GM23338 (cell line): ENCODE results near the gene P2RY8. TPM values are rescaled to one million over a fixed set of nuclear protein-coding genes. Genes with fewer than 3 reads are reported as not detected.
"Not testable (repeated sequence)": the region's sequence is repeated elsewhere in the genome, so short reads cannot be mapped to it uniquely, and the experiment has no call there.

Source experiments
- ATAC-seq: fragments of 200-7000 bp; cut with Tn5 transposase; 3 replicates; pipeline ENCODE4 v1.9.1; 2020
- DNase-seq: peaks from one replicate; pipeline ENCODE4 v3.0.0-alpha.2; 2015; ENCODE audit warnings: low spot score
- H2AFZ ChIP-seq: fragments of 200-600 bp; sonication (generic); 2 replicates; pipeline ENCODE4 v1.8.0; 2016; ENCODE audit warnings: antibody characterized with exemption, mild to moderate bottlenecking, moderate library complexity
- H3F3A ChIP-seq: fragments of 200-600 bp; sonication (generic); replicated peaks from 2 replicates; pipeline ENCODE4 v1.8.0; 2017; ENCODE audit warnings: antibody characterized with exemption, mixed run types, low read depth
- H3K27ac ChIP-seq: fragments of 200-600 bp; sonication (generic); 2 replicates; pipeline ENCODE4 v1.6.1; 2016; ENCODE audit warnings: low read depth
- H3K27me3 ChIP-seq: fragments of 200-600 bp; sonication (generic); 2 replicates; pipeline ENCODE4 v1.8.0; 2016; ENCODE audit warnings: mild to moderate bottlenecking, mixed run types, moderate library complexity; ENCODE audit not compliant: insufficient read depth
- H3K36me3 ChIP-seq: fragments of 200-600 bp; sonication (generic); 2 replicates; pipeline ENCODE4 v1.8.0; 2016; ENCODE audit warnings: mild to moderate bottlenecking; ENCODE audit not compliant: insufficient read depth
- H3K4me1 ChIP-seq: fragments of 200-600 bp; sonication (generic); 2 replicates; pipeline ENCODE4 v1.8.0; 2016; ENCODE audit warnings: mild to moderate bottlenecking, moderate library complexity; ENCODE audit not compliant: insufficient read depth
- H3K4me2 ChIP-seq: fragments of 200-600 bp; sonication (generic); 2 replicates; pipeline ENCODE4 v1.7.1; 2017; ENCODE audit warnings: mixed run types
- H3K4me3 ChIP-seq: fragments of 200-600 bp; sonication (generic); 2 replicates; pipeline ENCODE4 v1.6.1; 2016; ENCODE audit warnings: mixed run types
- H3K79me2 ChIP-seq: fragments of 200-600 bp; sonication (generic); replicated peaks from 2 replicates; pipeline ENCODE4 v1.8.0; 2017; ENCODE audit warnings: mild to moderate bottlenecking; ENCODE audit not compliant: insufficient read depth
- H3K9me2 ChIP-seq: fragments of 200-600 bp; sonication (generic); 2 replicates; pipeline ENCODE4 v1.8.0; 2017; ENCODE audit not compliant: insufficient read depth
- H4K20me1 ChIP-seq: fragments of 200-600 bp; sonication (generic); replicated peaks from 2 replicates; pipeline ENCODE4 v1.8.0; 2017; ENCODE audit warnings: mild to moderate bottlenecking; ENCODE audit not compliant: insufficient read depth
- H3K27ac Mint-ChIP-seq: 2 replicates; pipeline ENCODE4 v1.8.0; 2020; ENCODE audit warnings: inconsistent platforms, mild to moderate bottlenecking, moderate library complexity, mixed read lengths
- H3K27me3 Mint-ChIP-seq: 3 replicates; pipeline ENCODE4 v1.8.0; 2022; ENCODE audit warnings: low read depth, mild to moderate bottlenecking, moderate library complexity, mixed read lengths, inconsistent platforms; ENCODE audit not compliant: insufficient read depth, poor library complexity
- H3K36me3 Mint-ChIP-seq: 3 replicates; pipeline ENCODE4 v1.8.0; 2021; ENCODE audit warnings: low read depth, mild to moderate bottlenecking, inconsistent platforms, moderate library complexity, mixed read lengths
- H3K4me1 Mint-ChIP-seq: 3 replicates; pipeline ENCODE4 v1.8.0; 2020; ENCODE audit warnings: mild to moderate bottlenecking, inconsistent platforms, mixed read lengths
- H3K4me3 Mint-ChIP-seq: 3 replicates; pipeline ENCODE4 v1.8.0; 2021; ENCODE audit warnings: moderate library complexity, mild to moderate bottlenecking, inconsistent platforms, mixed read lengths
- H3K9me3 Mint-ChIP-seq: 3 replicates; pipeline ENCODE4 v1.8.0; 2020; ENCODE audit warnings: moderate library complexity, mild to moderate bottlenecking, inconsistent platforms, mixed read lengths
- CREB1 ChIP-seq: fragments of 250-450 bp; sonication (Bioruptor Pico); IDR thresholded peaks from 2 replicates; pipeline ENCODE4 v1.5.0; 2020; ENCODE audit warnings: low read depth, mild to moderate bottlenecking, moderate library complexity
- EZH2 ChIP-seq: fragments of 200-600 bp; sonication (generic); IDR thresholded peaks from one replicate; pipeline ENCODE4 v1.8.0; 2017; ENCODE audit warnings: antibody characterized with exemption, mild to moderate bottlenecking, low read depth; ENCODE audit not compliant: unreplicated experiment
- EZH2phosphoT487 ChIP-seq: fragments of 200-600 bp; sonication (generic); IDR thresholded peaks from one replicate; pipeline ENCODE4 v1.8.1; 2018; ENCODE audit warnings: antibody characterized with exemption; ENCODE audit not compliant: unreplicated experiment
- ZNF114 ChIP-seq: fragments of 250-450 bp; sonication (Bioruptor Pico); IDR thresholded peaks from 2 replicates; pipeline ENCODE4 v1.5.0; 2020; ENCODE audit warnings: mild to moderate bottlenecking, moderate library complexity
- ZNF331 ChIP-seq: fragments of 250-450 bp; sonication (Bioruptor Pico); IDR thresholded peaks from 2 replicates; pipeline ENCODE4 v1.5.0; 2020; ENCODE audit warnings: low read depth, mild to moderate bottlenecking, moderate library complexity
- polyA plus RNA-seq: library from polyadenylated mRNA; unstranded; fragments of >200 nt; fragmentation: Nextera tagmentation; extraction: Ambion mirVana; gene quantifications from 2 replicates; pipeline ENCODE4 v1.2.1, GENCODE V29; 2016
- total RNA-seq: library from RNA; depleted of rRNA; stranded (reverse); fragments of >200 nt; shearing (Covaris generic); gene quantifications from 2 replicates; pipeline ENCODE4 v1.2.3, GENCODE V29; 2014
- TF ChIP-seq, protein P1 (sequence below), 2 experiments: fragments of 200-600 bp in 1 of 2; sonication (generic) in 1 of 2; conservative IDR thresholded peaks; 2 replicates each; pipeline versions ENCODE4 v1.5.1 to v1.6.1; 2016 to 2017; ENCODE audit warnings: antibody characterized with exemption in 2 of 2, low read depth in 2 of 2, mild to moderate bottlenecking in 2 of 2, moderate library complexity in 1 of 2
- TF ChIP-seq, protein P2 (sequence below): IDR thresholded peaks from one replicate; pipeline ENCODE4 v1.6.1; 2018; ENCODE audit warnings: antibody characterized with exemption; ENCODE audit not compliant: unreplicated experiment

Gene P2RY8
- total and polyA plus RNA-seq, 2 experiments from 2014 or later, result 0.24 TPM; not detected in 1

DNA sequence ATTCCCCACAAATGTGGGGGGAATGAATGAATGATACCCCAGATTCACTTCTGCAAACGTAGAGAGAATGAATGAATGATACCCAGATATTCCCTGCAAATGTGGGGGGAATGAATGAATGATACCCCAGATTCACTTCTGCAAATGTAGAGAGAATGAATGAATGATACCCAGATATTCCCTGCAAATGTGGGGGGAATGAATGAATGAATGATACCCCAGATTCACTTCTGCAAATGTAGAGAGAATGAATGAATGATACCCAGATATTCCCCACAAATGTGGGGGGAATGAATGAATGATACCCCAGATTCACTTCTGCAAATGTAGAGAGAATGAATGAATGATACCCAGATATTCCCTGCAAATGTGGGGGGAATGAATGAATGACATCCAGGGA is 46.3 kb downstream of the P2RY8 start:
- H3K4me1 ChIP-seq, H3K4me3 ChIP-seq, H3K9me2 ChIP-seq, H3K4me3 Mint-ChIP-seq, H3K4me2 ChIP-seq, H4K20me1 ChIP-seq, H3K27ac ChIP-seq, H3K27me3 ChIP-seq, H2AFZ ChIP-seq, H3K4me1 Mint-ChIP-seq, ATAC-seq, DNase-seq, H3K27ac Mint-ChIP-seq, H3K79me2 ChIP-seq, H3K36me3 ChIP-seq: not testable (repeated sequence)
- peaks cover 29% of the 10 kb centered on the region for H3K27me3 Mint-ChIP-seq
- H3F3A ChIP-seq, result peaks cover 23% of the 10 kb centered on the region
- peaks cover 73% of the 10 kb centered on the region for H3K9me3 Mint-ChIP-seq
- peaks cover 39% of the 10 kb centered on the region for H3K36me3 Mint-ChIP-seq

DNA sequence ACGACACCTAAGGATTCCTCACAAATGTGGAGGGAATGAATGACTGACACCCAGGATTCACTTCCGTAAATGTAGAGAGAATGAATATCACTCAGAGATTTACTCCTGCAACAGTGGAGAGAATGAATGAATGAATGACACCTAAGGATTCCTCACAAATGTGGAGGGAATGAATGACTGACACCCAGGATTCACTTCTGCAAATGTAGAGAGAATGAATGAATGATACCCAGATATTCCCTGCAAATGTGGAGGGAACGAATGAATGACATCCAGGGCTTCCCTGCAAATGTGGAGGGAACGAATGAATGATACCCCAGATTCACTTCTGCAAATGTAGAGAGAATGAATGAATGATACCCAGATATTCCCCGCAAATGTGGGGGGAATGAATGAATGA is 47.6 kb downstream of the P2RY8 start:
- not testable (repeated sequence) for ATAC-seq, H3K36me3 ChIP-seq, H3K4me3 Mint-ChIP-seq, H3K4me1 ChIP-seq, H3K4me2 ChIP-seq, H3K4me1 Mint-ChIP-seq, H3K27ac Mint-ChIP-seq, H2AFZ ChIP-seq, H3K27ac ChIP-seq, H3K79me2 ChIP-seq, DNase-seq, H3K4me3 ChIP-seq, H3K9me2 ChIP-seq, H3K27me3 ChIP-seq, H4K20me1 ChIP-seq
- H3K27me3 Mint-ChIP-seq, result peaks cover 29% of the 10 kb centered on the region
- peaks cover 23% of the 10 kb centered on the region for H3F3A ChIP-seq
- H3K36me3 Mint-ChIP-seq, result peaks cover 39% of the 10 kb centered on the region
- peaks cover 72% of the 10 kb centered on the region for H3K9me3 Mint-ChIP-seq

DNA sequence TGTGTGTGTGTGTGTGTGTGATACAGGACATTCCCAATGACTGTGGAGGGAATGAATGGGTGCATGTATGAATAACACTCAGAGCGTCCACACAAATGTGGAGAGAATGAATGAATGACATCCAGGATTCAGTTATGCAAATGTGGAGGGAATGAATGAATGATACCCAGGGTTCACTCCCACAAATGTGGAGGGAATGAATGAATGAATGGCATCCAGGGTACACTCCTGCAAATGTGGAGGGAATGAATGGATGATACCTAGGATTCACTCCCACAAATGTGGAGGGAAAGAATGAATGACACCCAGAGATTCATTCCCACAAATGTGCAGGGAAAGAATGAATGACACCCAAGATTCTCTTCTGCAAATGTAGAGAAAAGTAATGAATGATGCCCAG is 48.2 kb downstream of the P2RY8 start:
- H3K79me2 ChIP-seq, result no peaks in the 10 kb centered on the region
- no peak overlapping the region for H3K27ac ChIP-seq
- no peak for ATAC-seq
- peaks cover 21% of the 10 kb centered on the region for H3F3A ChIP-seq
- H3K9me3 Mint-ChIP-seq, result peaks cover 74% of the 10 kb centered on the region
- peaks cover 39% of the 10 kb centered on the region for H3K36me3 Mint-ChIP-seq
- H2AFZ ChIP-seq, result no peak overlapping the region
- H3K4me2 ChIP-seq, result no peak overlapping the region
- no peaks in the 10 kb centered on the region for H3K27me3 ChIP-seq
- no peak for DNase-seq
- 0 out of 3 replicates have a peak, but pooled peaks cover 3% of the 10 kb centered on the region for H3K4me1 Mint-ChIP-seq
- no peak overlapping the region for H3K4me3 ChIP-seq
- H3K27ac Mint-ChIP-seq, result no peak overlapping the region
- H3K4me1 ChIP-seq, result peaks cover under 1% of the 10 kb centered on the region; the same call in 1 of the 2 replicates
- H3K9me2 ChIP-seq, result no peaks in the 10 kb centered on the region
- no peaks in the 10 kb centered on the region for H4K20me1 ChIP-seq
- peaks cover 33% of the 10 kb centered on the region for H3K27me3 Mint-ChIP-seq
- H3K36me3 ChIP-seq, result no peaks in the 10 kb centered on the region
- no peak overlapping the region for H3K4me3 Mint-ChIP-seq
- TF ChIP-seq CREB1 (CRISPR knock-in tag), result no peak
- TF ChIP-seq ZNF331 (CRISPR knock-in tag), result no peak
- TF ChIP-seq, protein P1, sequence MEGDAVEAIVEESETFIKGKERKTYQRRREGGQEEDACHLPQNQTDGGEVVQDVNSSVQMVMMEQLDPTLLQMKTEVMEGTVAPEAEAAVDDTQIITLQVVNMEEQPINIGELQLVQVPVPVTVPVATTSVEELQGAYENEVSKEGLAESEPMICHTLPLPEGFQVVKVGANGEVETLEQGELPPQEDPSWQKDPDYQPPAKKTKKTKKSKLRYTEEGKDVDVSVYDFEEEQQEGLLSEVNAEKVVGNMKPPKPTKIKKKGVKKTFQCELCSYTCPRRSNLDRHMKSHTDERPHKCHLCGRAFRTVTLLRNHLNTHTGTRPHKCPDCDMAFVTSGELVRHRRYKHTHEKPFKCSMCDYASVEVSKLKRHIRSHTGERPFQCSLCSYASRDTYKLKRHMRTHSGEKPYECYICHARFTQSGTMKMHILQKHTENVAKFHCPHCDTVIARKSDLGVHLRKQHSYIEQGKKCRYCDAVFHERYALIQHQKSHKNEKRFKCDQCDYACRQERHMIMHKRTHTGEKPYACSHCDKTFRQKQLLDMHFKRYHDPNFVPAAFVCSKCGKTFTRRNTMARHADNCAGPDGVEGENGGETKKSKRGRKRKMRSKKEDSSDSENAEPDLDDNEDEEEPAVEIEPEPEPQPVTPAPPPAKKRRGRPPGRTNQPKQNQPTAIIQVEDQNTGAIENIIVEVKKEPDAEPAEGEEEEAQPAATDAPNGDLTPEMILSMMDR (conservative IDR thresholded peaks at IDR 0.05; ENCODE audit: low read depth in 2 of 2), result no peak
- TF ChIP-seq, protein P2, sequence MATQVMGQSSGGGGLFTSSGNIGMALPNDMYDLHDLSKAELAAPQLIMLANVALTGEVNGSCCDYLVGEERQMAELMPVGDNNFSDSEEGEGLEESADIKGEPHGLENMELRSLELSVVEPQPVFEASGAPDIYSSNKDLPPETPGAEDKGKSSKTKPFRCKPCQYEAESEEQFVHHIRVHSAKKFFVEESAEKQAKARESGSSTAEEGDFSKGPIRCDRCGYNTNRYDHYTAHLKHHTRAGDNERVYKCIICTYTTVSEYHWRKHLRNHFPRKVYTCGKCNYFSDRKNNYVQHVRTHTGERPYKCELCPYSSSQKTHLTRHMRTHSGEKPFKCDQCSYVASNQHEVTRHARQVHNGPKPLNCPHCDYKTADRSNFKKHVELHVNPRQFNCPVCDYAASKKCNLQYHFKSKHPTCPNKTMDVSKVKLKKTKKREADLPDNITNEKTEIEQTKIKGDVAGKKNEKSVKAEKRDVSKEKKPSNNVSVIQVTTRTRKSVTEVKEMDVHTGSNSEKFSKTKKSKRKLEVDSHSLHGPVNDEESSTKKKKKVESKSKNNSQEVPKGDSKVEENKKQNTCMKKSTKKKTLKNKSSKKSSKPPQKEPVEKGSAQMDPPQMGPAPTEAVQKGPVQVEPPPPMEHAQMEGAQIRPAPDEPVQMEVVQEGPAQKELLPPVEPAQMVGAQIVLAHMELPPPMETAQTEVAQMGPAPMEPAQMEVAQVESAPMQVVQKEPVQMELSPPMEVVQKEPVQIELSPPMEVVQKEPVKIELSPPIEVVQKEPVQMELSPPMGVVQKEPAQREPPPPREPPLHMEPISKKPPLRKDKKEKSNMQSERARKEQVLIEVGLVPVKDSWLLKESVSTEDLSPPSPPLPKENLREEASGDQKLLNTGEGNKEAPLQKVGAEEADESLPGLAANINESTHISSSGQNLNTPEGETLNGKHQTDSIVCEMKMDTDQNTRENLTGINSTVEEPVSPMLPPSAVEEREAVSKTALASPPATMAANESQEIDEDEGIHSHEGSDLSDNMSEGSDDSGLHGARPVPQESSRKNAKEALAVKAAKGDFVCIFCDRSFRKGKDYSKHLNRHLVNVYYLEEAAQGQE, result no peak
- TF ChIP-seq EZH2, result no peak
- TF ChIP-seq ZNF114 (CRISPR knock-in tag), result no peak
- TF ChIP-seq EZH2phosphoT487, result no peak
